NCI-H748 treated with DMSO at 0.1 percent for 48 hours (cell line): ENCODE data around the gene GJB5.
A peak's percentile ranks its signal among the peaks of the same experiment; 100 is the strongest.
"Not testable (repeated sequence)": the region's sequence is repeated elsewhere in the genome, so short reads cannot be mapped to it uniquely, and the experiment has no call there.

Experiments
- DNase-seq: peaks from one replicate; lab custom pipeline; 2025; lab: John Stamatoyannopoulos, UW

Gene GJB5

DNA sequence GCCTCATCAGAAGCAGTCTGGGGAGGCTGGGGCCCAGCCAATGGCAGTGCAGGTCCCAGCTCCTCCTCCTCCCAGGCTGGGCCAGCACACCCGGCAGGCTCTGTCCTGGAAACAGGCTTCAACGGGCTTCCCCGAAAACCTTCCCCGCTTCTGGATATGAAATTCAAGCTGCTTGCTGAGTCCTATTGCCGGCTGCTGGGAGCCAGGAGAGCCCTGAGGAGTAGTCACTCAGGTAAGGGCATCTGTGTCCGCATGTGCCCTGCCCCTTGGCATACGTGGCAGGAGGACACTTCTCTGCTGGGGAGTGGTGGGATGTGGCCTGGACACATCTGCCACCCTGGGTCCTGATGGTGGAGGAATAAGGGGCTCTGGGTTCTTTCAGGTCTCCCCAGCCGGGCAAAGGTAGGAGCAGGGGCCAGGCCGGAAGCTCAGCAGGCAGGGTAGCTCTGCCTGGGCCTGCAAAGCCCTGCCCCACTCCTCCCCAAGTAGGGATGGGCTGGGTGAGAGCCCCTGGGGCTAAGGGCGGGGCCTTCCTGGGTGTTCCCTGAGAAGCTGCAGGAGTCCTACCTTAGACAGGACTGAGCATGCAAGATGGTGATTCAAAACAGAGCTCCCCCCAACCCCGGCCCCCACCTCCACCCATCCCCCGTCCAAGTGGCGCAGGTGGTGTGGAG, at the start of gene GJB5:
Gene GJB5, plus strand, starts transcription at position 84 of the 674 bp plus-strand sequence. CDS start 2,284 bp downstream, outside the sequence.
- DNase-seq = no peak

DNA sequence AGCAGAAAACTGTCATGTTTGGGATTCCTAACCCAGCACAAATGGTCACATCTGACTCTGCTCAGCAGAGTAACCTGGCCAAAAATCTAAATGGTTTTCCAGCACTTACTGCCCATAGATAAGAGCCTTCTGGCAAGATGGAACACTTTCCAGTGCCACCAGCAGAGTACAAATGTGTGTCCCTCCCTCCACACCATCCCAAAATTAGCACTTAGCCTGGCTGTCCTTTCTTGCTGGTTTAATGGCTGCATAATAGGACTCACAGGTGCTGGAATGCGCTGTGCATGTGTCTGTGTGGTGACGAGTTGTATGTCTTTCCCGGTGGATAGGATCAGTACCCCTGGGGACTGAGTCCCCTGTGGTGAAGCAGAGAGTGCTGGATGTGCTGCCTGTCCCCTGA, 49.8 kb upstream of the GJB5 start:
- DNase-seq = no peak

DNA sequence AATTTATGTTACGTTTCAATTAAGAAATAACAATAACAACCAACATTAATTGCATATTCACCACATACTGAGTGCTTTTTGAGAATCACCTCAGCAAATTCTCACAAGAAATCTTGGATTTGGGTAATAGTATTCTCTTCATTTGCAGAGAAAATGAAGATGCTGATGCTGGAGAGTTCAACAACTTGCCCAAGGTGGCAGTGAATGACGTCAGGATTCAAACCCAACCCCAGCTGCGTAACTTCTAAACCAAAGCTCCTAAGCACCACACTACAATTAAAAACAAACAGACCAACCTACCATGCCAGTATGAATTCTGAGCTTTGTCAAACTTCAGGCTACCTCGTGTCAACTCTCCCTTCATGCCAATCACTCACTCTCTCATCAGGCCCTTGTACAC, 46.7 kb upstream of the GJB5 start:
- no peak for DNase-seq

DNA sequence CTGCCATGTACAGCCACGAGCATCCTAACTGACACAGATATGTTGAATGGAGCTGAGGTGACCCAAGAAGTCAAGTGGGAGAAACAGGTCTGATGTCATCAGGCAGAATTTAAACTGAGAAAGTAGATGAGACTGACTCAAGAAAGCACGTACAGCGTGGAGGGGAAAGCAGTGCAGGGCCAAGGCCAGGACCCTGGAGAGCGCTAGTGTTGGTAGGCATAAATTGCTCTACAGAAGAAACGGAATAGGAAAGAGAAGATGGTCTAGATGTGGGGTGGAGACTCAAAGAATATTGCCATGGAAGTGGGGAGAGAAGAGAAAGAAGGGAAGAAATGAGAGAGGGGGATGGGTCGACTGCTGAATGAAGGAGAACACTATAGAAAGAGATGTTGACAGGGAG, 45.3 kb upstream of the GJB5 start:
- no peak for DNase-seq

DNA sequence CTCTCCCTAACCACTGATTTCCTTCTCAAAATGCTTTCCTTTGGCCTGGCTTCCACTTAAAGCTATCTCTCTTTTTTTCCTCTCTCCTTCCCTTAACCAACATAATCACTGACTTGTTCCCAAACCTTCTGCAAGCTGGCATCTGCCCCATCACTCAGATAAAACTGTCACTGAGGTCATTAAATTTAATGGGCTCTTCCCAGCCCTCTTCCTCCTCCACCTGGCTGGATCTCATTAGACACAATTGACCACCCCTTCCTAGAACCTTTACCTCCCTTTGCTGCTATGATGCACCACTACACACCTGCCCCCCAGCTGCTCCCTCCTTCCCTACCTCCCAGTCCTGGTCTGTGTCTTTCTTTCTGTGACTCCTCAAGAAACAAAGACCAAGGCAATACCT, 44.0 kb upstream of the GJB5 start:
- no peak for DNase-seq

DNA sequence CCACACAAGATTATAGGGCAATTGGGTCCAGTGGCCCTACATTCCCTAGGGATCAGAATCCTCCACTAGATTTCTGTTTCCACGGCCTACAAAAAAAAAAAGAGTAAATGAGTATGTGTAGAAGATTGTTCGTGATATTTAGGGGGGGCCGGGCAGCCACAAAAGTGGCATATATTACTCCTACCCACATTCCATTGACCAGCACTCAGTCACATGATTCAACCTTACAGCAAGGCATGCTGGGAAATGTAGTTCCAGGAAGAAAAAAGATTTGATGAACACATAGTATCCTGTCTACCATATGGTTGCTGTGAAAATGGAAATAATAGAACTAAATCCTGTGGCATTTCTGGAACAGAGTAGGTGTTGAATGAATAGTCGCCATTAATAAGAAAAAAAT, 43.4 kb upstream of the GJB5 start:
- no peak for DNase-seq

DNA sequence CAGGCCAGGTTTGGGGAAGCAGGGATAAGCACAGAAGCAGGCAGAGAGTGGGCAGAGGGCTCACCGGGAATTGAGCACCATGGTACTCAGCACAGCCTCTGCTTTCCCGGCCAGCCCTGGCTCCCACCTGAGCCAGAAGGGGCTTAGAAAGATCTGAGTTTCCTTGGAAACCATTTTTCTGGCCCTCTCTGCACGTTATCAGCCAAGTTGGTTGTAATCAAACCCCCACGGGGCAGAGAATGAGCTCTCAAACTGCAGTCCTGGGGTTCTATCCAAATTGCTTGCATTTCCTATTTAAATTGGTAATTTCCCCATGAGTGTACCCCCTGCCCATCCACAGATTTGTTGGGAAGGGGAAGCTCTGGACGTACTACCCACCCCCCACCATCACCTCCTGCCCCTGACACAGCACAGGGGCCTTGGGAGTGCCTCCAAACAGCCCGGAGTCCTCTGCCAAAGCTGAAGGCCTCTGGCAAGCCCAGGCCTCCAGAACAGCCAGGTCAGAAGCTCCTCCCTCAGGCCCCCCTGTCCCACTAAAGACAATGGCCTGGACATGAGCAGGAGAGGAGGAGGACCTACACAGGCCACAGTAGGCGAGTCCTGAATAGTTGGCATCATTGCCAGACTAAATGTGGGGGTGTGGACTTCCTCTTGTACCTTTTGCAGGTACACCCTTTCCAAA, 42.7 kb upstream of the GJB5 start:
- no peak for DNase-seq

DNA sequence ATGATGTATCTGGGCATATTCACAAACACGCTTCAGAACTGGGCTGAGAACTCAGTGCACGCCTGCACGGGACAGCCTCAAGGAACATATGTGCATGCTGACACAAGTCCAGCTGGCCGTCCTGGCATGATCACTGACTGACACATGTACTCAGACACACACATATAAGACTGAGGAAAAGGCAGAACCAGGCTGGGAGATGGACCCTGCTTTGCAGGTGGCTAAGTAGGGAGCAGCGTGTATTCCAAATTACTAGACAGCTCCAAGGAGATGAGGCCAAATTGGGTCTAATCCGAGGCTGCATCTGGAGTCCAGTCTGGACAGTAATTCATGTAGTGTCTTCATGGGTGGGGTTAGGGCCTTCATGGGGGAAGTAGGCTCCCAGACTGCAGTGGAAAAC, 41.4 kb upstream of the GJB5 start:
- DNase-seq = no peak

DNA sequence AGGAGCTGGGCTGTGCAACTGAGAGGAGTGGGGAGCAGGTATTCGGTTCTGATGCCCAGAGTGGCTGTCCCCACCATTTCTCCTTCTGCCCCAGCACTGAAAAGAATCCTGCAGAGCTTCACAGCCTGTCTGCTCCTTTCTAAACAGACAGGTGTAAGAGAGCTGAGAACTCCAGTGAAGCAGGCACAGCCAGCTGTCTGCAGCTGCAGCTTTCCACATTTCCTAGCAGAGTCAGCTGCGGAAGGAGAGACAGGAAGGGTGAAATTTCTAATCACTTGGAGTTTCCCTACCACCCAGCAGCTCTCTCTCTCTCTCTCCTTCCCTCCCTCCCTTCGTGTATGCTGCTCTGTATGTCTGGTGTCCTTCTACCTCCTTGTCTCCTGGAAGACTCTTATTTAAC, 40.5 kb upstream of the GJB5 start:
- DNase-seq = no peak

DNA sequence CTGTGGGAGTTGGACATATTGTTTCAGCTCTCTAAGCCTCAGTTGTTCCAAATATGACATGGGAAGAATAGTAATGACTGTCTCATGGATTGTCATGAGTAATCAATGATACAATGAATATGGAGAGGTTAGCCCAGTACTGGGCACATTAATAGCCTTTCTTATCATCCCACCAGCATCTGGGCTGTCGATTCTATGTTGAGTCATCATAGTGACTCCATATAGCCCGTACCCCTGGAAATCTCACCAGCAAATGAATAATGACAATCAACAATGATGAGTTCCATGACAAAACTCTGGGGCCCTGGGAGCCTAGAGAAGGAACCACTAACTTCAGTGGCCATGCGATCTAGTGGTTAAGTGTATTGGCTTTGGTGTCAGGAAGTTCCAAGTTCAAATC, 39.7 kb upstream of the GJB5 start:
- DNase-seq = no peak

DNA sequence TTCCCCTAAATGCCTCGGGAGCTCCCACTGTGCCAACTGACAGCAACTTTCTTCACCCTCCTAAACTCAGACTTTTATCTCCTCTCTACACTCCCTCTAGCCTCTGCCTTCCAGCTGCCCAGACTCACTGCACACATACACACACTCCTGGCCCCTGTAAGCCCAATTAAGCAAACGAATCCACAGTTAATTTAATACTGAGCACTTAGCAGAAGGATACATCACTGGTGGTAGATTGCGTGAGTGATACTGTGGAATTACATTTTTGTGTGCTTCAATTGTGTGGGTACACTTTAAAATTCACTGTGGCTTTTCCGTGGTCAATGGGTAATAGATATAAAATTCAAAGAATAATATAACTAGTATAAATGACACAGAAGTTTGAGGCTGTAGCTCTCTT, 33.6 kb upstream of the GJB5 start:
- no peak for DNase-seq

DNA sequence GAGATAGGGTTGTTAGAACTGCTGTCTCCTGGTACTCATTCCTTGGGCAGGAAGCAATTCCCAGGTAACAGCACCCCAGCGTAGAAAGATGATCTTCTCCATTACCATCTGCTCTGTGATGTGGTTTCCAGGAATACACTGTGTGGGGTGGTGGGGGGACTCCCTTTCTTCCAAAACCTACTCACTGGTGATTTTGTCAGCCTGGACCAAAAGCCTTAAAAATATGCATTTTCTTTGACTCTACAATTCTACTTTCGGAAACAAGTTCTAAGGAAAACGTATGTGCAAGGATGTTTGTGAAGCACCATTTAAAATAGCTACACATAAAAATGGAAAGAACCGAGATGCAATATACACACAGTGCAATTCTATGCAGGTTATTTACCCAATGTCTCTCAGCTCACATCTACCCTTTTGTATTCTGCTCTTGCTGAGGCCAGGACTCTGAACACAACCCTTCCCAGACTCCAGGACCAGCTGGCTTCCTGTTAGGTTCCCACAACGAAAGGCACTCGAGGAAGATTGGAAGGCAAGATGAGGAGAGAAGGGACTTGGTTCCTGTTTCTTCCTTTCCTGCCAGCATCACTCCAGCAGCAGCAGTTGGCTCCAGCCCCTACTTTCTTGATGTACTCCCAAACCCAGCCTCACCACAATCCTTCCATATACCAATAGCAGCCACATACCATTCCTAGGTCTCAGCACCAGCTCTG, 33.0 kb upstream of the GJB5 start:
- no peak for DNase-seq

DNA sequence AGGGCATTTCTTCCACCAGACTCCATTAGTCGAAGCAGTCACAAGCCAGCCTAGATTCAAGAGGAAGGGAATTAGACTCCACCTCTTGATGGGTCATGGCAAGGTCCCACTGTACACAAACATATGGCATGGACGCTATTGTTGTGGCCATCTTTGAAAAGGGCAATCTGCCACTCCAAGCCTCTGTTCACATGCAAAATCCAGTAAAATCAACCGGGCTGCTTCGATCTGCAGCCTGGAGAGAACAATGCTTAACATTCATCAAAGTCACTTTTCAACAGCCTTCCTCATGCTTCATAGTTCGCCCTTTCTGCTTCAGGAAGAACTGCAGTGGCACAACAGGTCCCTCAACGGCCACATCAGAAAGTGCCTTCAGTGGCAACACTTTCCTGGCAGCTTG, 28.0 kb upstream of the GJB5 start:
- no peak for DNase-seq

DNA sequence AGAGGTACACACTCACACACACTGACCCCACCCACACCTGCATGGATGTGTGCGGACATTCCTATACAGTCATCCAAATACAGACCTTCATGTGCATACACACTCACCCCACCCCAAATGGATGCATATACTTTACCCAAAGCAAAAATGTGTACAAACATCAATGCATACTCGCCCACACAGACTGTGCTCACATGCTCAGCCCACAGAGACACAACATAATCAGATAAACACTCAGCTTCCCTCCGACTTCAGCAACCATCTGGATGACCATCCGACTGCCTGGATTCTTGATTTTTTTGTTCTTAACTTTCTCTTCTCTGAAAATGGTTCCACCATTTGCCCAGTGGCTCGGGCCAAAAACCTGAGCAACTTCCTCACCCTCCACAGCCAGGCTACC, 24.4 kb upstream of the GJB5 start:
- DNase-seq = no peak

DNA sequence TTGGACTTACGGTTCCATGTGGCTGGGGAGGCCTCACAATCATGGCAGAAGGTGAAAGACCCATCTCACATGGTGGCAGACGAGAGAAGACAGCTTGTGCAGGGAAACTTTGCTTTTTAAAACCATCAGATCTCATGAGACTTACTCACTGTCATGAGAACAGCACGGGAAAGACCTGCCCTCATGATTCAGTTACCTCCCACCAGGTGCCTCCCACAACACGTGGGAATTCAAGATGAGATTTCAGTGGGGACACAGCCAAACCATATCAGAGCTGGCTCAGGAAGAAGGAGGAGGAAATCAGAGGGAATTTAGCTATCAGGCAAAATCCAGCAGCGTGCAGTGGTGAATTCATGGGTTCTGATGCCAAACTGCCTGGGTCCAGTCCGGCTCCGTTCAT, 22.0 kb upstream of the GJB5 start:
- not testable (repeated sequence) for DNase-seq

DNA sequence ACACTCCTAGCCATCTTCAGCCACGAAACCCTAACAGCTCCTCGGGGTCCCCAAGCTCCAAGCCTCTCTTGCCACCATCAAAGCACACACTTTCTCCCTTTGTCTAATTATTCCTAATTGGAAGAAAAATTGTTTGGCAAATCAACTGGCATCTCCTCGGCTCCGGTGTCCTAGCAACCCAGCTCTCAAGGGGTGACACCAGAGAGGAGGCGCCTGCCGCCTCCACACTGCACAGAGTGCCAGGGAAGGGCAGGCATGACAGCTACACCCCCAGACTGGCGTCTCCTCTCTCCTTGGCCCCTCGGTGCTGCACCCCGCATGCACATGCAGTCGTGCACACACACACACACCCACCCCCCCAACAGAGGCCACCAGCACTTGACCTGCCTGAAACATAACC, 18.2 kb upstream of the GJB5 start:
- DNase-seq = no peak

DNA sequence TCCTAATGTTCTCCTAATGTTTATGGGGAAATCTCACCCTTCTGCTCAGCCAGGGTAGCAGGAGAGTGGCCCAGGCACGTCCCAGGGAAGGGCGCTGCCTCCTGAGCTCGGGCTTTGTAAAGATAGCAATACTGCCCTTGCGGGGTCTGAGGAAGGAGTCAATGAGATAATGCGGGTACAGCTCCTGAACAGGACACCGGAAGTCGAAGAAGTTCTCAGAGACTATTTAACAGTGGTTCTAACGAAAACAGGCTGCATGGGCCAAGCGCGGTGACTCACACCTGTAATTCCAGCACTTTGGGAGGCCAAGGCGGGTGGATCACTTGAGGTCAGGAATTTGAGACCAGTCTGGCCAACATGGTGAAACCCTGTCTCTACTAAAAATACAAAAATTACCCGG, 17.6 kb upstream of the GJB5 start:
- DNase-seq = not testable (repeated sequence)

DNA sequence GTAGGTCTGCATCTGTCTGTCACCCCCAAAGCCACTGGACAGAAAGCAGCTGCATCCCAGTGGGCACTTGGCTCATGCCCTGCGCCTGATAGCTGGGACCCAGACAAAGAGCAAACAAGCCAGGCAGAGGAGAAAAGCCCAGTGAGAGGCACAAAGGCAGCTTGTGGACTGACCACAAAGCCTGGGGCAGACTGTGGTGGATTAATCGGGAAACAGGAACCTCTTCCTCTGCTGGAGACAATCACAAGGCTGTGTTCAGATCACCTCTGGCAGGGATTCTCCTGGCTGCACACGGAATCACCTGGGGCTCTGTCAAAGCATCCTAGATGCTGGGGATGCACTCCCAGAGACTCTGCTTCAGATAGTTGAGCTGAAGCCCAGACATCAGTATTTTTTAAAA, 15.2 kb upstream of the GJB5 start:
- DNase-seq = no peak

DNA sequence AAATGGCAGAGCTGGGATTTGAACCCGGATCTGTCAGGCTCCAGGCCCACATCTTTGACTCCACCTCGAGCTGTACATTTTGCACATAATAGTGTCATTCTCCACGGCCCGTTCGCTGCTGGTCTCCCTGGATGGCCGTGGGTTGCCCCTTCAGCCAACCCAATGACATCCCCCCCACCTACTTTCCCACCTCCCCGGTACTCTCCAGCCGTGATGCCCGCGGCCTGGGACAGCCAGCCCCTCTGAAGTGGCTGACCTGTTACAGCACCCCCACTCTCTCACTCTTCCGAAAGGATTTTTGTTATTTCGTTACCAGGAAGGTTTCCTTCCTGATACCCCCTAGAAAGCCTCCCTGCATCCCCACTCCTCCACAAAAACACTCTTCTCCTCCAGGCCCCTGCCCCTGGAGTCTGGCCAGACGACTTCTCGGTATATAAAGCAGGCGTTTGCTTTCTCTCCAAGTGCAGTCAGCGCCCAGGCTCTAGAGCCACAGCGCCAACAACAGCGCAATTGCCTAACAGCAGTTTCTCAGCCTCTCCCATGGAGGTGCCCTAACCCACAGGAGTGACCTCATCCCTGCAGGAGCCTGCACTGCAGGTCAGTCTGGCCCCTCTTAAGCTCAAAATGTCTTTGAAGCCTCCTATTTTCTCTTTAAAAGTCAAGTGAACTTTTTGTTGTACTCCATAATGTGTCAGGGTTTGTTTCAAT, 14.5 kb upstream of the GJB5 start:
- no peak for DNase-seq

DNA sequence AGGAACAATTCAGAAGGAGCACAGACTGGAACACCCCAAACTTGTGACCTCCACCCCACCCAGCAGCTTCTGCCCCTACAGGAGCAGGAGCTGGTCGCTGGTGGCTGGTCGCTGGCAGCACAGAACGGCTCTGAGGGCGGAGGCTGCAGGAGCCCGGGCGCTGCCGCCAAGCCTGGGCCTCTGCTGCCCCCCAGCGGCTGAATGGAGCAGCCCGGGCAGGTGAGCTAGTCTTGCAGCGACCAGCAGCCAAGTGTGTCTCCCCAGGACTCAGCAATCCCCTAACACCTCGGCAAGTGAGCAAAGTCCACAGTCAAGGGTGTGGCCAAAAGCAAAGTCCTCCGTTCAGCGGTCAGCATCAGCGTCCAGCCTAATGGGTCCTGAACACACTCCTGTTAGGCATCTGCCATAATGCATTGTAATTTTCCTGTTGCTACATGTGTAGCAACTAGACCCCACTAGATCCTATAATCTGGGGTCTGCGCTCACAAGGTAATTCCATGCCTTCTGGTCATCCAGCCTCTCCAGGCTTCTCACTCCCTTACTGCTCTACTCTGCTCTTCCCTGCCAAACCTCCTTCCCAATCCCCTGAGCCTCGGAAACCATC, 12.1 kb upstream of the GJB5 start:
- DNase-seq = peak; percentile 7

DNA sequence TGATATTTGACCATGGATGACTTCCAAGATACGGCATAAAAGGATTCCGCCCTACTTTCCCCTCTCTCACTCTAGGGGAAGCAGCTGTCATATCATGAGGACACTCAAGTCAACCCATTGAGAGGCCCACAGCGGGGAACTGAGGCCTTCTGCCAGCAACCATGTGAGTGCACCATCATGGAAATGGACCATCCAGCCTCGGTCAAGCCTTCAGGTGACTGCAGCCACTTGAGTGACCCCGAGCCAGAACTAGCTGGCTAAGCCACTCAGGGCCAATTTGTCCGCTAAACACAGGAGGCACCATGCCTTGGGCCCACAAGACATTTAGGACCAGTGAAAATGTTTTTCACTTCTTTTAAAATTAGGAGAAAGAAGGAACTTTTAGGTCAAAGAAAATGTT, 11.1 kb upstream of the GJB5 start:
- no peak for DNase-seq

DNA sequence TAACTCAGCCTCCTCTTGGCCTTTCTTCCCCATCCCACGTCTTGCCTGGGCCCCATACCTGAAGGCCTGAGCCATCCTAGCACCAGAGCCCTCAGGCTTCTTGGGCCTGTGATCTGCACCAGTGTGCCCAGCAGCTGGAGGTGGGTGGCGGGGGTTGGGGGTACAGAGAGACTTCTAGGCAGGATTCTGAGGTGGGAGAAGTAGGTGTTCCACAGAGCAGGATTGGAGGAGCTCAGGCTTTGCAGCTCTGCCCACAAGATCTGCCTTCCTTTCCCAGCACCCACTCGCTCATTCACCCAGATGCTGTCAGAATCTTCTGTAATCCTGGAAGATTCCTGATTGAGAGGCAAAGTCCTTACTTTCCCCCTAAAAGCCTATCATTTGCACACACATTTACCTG, 10.0 kb upstream of the GJB5 start:
- DNase-seq = no peak
